T-helper 2 cell treated with Interferon-gamma antibody and Interleukin-4, amounts not matched to agents 5 μg/mL and 100 μg/mL, for 36 hours (primary cell): ENCODE data around the gene AP3S1.
"Not testable (repeated sequence)": the region's sequence is repeated elsewhere in the genome, so short reads cannot be mapped to it uniquely, and the experiment has no call there.

Experiments used
- DNase-seq: peaks from one replicate; pipeline ENCODE4 v3.0.0; 2021; ENCODE audit warnings: low spot score
- H3K27ac Mint-ChIP-seq: one replicate; pipeline ENCODE4 v1.8.0; 2021; ENCODE audit warnings: mild to moderate bottlenecking, mixed read lengths
- H3K27me3 Mint-ChIP-seq: one replicate; pipeline ENCODE4 v1.8.0; 2021; ENCODE audit warnings: low read depth, mixed read lengths
- H3K36me3 Mint-ChIP-seq: one replicate; pipeline ENCODE4 v1.8.0; 2021; ENCODE audit warnings: low read depth, mixed read lengths
- H3K4me1 Mint-ChIP-seq: one replicate; pipeline ENCODE4 v1.8.0; 2021; ENCODE audit warnings: low read depth, mixed read lengths
- H3K4me3 Mint-ChIP-seq: one replicate; pipeline ENCODE4 v1.8.0; 2022; ENCODE audit warnings: mild to moderate bottlenecking, moderate library complexity, mixed read lengths
- H3K9me3 Mint-ChIP-seq: one replicate; pipeline ENCODE4 v1.8.0; 2021; ENCODE audit warnings: mixed read lengths

AP3S1 gene

GRCh38 chr5:115913623-115914400 lies 72.1 kb downstream of the AP3S1 start:
- not testable (repeated sequence) for H3K4me1 Mint-ChIP-seq, DNase-seq, H3K27me3 Mint-ChIP-seq, H3K27ac Mint-ChIP-seq, H3K4me3 Mint-ChIP-seq, H3K36me3 Mint-ChIP-seq, H3K9me3 Mint-ChIP-seq

- H3K27me3 Mint-ChIP-seq: no peaks in the 10 kb centered on the region
- H3K27ac Mint-ChIP-seq: no peak overlapping the region
- DNase-seq: no peak
Observed at GRCh38 chr5:115920171-115920725, 78.5 kb downstream of the AP3S1 start.

GRCh38 chr5:115928578-115929407 lies 87.1 kb downstream of the AP3S1 start:
- not testable (repeated sequence) for DNase-seq, H3K36me3 Mint-ChIP-seq, H3K27me3 Mint-ChIP-seq, H3K9me3 Mint-ChIP-seq, H3K4me1 Mint-ChIP-seq, H3K4me3 Mint-ChIP-seq, H3K27ac Mint-ChIP-seq

More at GRCh38 chr5:115920171-115920725, 78.5 kb downstream of the AP3S1 start:
- no peaks in the 10 kb centered on the region for H3K4me1 Mint-ChIP-seq
- H3K4me3 Mint-ChIP-seq: no peak overlapping the region
- no peaks in the 10 kb centered on the region for H3K36me3 Mint-ChIP-seq
- no peaks in the 10 kb centered on the region for H3K9me3 Mint-ChIP-seq

- not testable (repeated sequence) for H3K27me3 Mint-ChIP-seq, H3K4me3 Mint-ChIP-seq, DNase-seq, H3K9me3 Mint-ChIP-seq, H3K27ac Mint-ChIP-seq, H3K4me1 Mint-ChIP-seq, H3K36me3 Mint-ChIP-seq
Observed at GRCh38 chr5:115930171-115930570, 88.4 kb downstream of the AP3S1 start.

- H3K4me1 Mint-ChIP-seq: no peaks in the 10 kb centered on the region
- H3K27me3 Mint-ChIP-seq: no peaks in the 10 kb centered on the region
- no peaks in the 10 kb centered on the region for H3K9me3 Mint-ChIP-seq
- H3K36me3 Mint-ChIP-seq: no peaks in the 10 kb centered on the region
- H3K4me3 Mint-ChIP-seq: no peak overlapping the region
- H3K27ac Mint-ChIP-seq: no peak overlapping the region
- no peak for DNase-seq
Observed at GRCh38 chr5:115930630-115931337, 89.0 kb downstream of the AP3S1 start.

- Mint-ChIP-seq H3K36me3 (no peaks in the 10 kb centered on the region), H3K9me3 (no peaks in the 10 kb centered on the region), H3K4me1 (no peaks in the 10 kb centered on the region), H3K27ac (no peak overlapping the region), H3K4me3 (no peak overlapping the region), H3K27me3 (no peaks in the 10 kb centered on the region)
- DNase-seq: no peak
Observed at GRCh38 chr5:115932991-115933390, 91.3 kb downstream of the AP3S1 start.

- DNase-seq: no peak
- no peaks in the 10 kb centered on the region for H3K27me3 Mint-ChIP-seq
- H3K9me3 Mint-ChIP-seq: no peaks in the 10 kb centered on the region
- no peaks in the 10 kb centered on the region for H3K36me3 Mint-ChIP-seq
- H3K4me3 Mint-ChIP-seq: no peak overlapping the region
- H3K27ac Mint-ChIP-seq: no peak overlapping the region
- no peaks in the 10 kb centered on the region for H3K4me1 Mint-ChIP-seq
Observed at GRCh38 chr5:115934388-115934974, 92.7 kb downstream of the AP3S1 start.

- DNase-seq: no peak
- no peak overlapping the region for H3K4me3 Mint-ChIP-seq
- H3K36me3 Mint-ChIP-seq: no peaks in the 10 kb centered on the region
- no peaks in the 10 kb centered on the region for H3K27me3 Mint-ChIP-seq
- no peak overlapping the region for H3K27ac Mint-ChIP-seq
- no peaks in the 10 kb centered on the region for H3K9me3 Mint-ChIP-seq
- H3K4me1 Mint-ChIP-seq: no peaks in the 10 kb centered on the region
Observed at GRCh38 chr5:115936031-115936430, 94.3 kb downstream of the AP3S1 start.

GRCh38 chr5:115939059-115939458 lies 97.3 kb downstream of the AP3S1 start:
- no peaks in the 10 kb centered on the region for H3K9me3 Mint-ChIP-seq
- no peak overlapping the region for H3K27ac Mint-ChIP-seq
- H3K36me3 Mint-ChIP-seq: no peaks in the 10 kb centered on the region
- H3K27me3 Mint-ChIP-seq: no peaks in the 10 kb centered on the region
- no peaks in the 10 kb centered on the region for H3K4me1 Mint-ChIP-seq
- no peak overlapping the region for H3K4me3 Mint-ChIP-seq
- DNase-seq: no peak

GRCh38 chr5:115940080-115940810 lies 98.5 kb downstream of the AP3S1 start:
- no peaks in the 10 kb centered on the region for H3K4me1 Mint-ChIP-seq
- DNase-seq: no peak
- H3K36me3 Mint-ChIP-seq: no peaks in the 10 kb centered on the region
- H3K27me3 Mint-ChIP-seq: no peaks in the 10 kb centered on the region
- no peak overlapping the region for H3K27ac Mint-ChIP-seq
- no peak overlapping the region for H3K4me3 Mint-ChIP-seq
- H3K9me3 Mint-ChIP-seq: no peaks in the 10 kb centered on the region

- no peak overlapping the region for H3K4me3 Mint-ChIP-seq
- H3K27me3 Mint-ChIP-seq: no peaks in the 10 kb centered on the region
Observed at GRCh38 chr5:115941051-115941675, 99.4 kb downstream of the AP3S1 start.

GRCh38 chr5:115944501-115944900 lies 102.8 kb downstream of the AP3S1 start:
- Mint-ChIP-seq H3K27ac (no peak overlapping the region), H3K9me3 (no peaks in the 10 kb centered on the region), H3K4me1 (no peaks in the 10 kb centered on the region)

More at GRCh38 chr5:115941051-115941675, 99.4 kb downstream of the AP3S1 start:
- no peaks in the 10 kb centered on the region for H3K9me3 Mint-ChIP-seq
- no peak overlapping the region for H3K27ac Mint-ChIP-seq
- H3K36me3 Mint-ChIP-seq: no peaks in the 10 kb centered on the region
- no peaks in the 10 kb centered on the region for H3K4me1 Mint-ChIP-seq
- DNase-seq: no peak

GRCh38 chr5:115946655-115947054 lies 104.9 kb downstream of the AP3S1 start:
- H3K4me1 Mint-ChIP-seq: no peaks in the 10 kb centered on the region
- no peak for DNase-seq
- no peak overlapping the region for H3K4me3 Mint-ChIP-seq
- H3K27me3 Mint-ChIP-seq: peaks cover 7% of the 10 kb centered on the region
- no peak overlapping the region for H3K27ac Mint-ChIP-seq
- H3K9me3 Mint-ChIP-seq: no peaks in the 10 kb centered on the region
- no peaks in the 10 kb centered on the region for H3K36me3 Mint-ChIP-seq

More at GRCh38 chr5:115944501-115944900, 102.8 kb downstream of the AP3S1 start:
- Mint-ChIP-seq H3K4me3 (no peak overlapping the region), H3K36me3 (no peaks in the 10 kb centered on the region), H3K27me3 (peaks cover 4% of the 10 kb centered on the region)
- no peak for DNase-seq
